Neural cell (in vitro differentiated cells): ENCODE results near the gene NRDC.

Source experiments
- CTCF ChIP-seq: fragments of 450-650 bp; IDR thresholded peaks from 2 replicates; pipeline ENCODE4 v1.5.1; 2014; ENCODE audit warnings: antibody characterized with exemption, mild to moderate bottlenecking, moderate library complexity; ENCODE audit not compliant: poor library complexity, severe bottlenecking
- MXI1 ChIP-seq: fragments of 450-650 bp; conservative IDR thresholded peaks from 2 replicates; pipeline ENCODE4 v1.6.1; 2014; ENCODE audit warnings: antibody characterized with exemption, mild to moderate bottlenecking; ENCODE audit not compliant: poor library complexity, severe bottlenecking
- RAD21 ChIP-seq: fragments of 450-650 bp; conservative IDR thresholded peaks from 2 replicates; pipeline ENCODE4 v1.6.1; 2014; ENCODE audit warnings: antibody characterized with exemption, mild to moderate bottlenecking, moderate library complexity

DNA sequence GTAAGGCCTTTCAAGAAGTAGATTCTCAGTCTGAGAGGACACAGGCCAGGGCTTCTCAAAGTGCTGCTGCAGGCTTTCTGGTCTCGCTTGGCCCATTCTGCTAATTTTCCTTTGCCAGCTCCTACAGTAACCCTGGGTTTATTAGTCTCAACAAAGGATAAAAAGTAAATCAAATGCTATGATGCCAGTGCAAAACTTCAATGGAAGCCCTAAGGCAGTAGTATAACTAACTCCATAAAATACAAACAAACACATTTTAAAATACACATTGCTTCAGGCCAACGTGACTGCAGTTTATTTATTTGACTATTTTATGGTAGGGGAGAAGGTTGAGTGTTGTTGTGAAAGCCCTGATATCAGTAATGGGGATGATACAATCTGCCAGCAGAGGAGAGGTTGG is 89.6 kb downstream of the NRDC start:
- TF ChIP-seq CTCF (no peak), MXI1 (no peak), RAD21 (no peak)
